NCI-H2107 (cell line): Measurements from ENCODE around the gene RFK.
"Not testable (repeated sequence)": the region's sequence is repeated elsewhere in the genome, so short reads cannot be mapped to it uniquely, and the experiment has no call there.

Source experiments
- DNase-seq: peaks from one replicate; lab custom pipeline; 2025; lab: John Stamatoyannopoulos, UW

RFK gene

GRCh38 chr9:76394195-76394959, at the start of gene RFK:
Gene RFK, minus strand, starts transcription at chr9:76394426. Its CDS starts 255 bp downstream, at chr9:76394171.
- peak; percentile 80 for DNase-seq

GRCh38 chr9:76443887-76444286, 49.7 kb upstream of the RFK start:
- no peak for DNase-seq

DNA sequence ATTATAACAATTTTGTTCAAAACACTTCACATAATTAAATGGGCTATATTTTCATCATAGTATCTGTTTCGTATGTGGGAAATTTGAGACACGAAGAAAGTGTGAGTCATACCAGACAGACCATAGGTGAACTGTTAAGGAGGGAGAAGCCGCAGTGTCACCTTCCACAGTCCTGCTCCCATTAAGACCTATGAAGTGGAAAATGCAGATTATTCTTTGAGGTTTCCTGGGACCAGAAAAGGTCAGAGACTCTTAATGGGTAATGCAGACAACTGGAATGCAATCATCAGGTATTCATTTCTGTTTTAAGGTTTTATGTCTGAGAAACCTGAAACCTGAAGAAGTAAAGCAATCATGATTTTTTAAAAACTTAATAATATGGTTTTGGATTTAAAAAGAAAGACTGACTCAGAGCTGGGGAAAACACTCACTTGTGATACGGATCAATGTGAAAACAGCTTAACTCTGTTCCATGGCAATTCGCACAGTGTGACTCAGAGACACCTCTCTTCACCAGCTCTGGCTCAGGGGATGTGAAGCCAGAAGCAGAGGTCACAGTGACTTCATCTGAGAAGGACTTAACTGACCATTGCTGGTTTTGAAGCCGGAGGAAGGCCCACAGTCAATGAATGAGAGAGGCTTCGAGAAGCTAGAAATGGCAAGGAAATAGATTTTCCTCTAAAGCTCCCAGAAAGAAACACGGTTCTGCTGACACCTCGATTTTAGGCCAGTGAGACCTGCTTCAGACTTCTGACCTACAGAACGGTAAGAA, 47.5 kb upstream of the RFK start:
- DNase-seq: no peak

GRCh38 chr9:76438841-76439588, 44.8 kb upstream of the RFK start:
- no peak for DNase-seq

- DNase-seq: not testable (repeated sequence)
These were observed 42.9 kb upstream of the RFK start for GRCh38 chr9:76437017-76437699.

DNA sequence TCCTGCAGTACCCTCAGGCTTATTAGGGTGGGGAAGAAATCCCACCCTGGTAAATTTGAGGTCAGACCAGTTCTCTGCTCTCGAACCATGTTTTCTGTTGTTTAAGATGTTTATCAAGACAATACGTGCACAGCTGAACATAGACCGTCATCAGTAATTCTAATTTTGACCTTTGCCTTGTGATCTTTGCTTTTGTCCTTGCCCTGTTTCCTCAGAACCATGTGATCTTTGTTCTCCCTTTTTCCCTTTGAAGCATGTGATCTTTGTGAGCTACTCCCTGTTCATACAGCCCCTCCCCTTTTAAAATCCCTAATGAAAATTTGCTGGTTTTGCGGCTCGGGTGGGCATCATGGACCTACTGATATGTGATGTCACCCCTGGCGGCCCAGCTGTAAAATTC, 40.7 kb upstream of the RFK start:
- not testable (repeated sequence) for DNase-seq

DNA sequence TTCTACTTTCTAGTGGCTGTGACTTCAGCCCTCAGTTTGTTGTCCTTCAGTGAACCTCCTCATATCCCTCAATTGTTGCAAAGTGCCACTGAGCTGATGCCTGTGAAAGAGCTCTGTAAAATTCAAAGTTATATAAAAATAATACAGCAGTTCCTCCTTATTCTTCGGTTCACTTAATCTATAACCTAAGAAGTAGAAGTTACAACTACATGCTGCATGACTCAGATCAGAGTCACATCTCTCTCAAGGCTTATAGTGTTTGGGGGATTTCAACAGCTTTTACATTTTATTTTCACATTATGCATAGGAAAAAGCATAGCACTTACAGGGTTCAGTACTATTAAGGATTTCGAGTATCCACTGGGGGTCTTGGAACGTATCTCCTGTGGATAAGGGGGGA, 39.6 kb upstream of the RFK start:
- no peak for DNase-seq

- DNase-seq: no peak
These were observed 39.2 kb upstream of the RFK start for GRCh38 chr9:76433406-76433805.

DNA sequence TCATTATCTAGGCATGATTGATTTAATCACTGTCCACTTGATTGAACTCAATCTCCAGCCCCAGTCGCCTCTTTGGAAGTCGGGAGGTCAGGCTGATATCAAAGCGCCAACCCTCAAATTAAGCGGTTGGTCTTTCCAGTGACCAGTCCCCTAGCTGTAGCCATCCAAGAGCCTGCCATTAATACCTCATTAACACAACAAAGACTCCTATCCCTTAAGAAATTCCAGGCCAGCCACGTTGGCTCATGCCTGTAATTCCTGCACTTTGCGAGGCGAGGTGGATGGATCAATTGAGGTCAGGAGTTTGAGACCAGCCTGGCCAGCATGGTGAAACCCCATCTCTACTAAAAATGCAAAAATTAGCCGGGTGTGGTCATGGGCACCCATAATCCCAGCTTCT, 37.4 kb upstream of the RFK start:
- DNase-seq: no peak

DNA sequence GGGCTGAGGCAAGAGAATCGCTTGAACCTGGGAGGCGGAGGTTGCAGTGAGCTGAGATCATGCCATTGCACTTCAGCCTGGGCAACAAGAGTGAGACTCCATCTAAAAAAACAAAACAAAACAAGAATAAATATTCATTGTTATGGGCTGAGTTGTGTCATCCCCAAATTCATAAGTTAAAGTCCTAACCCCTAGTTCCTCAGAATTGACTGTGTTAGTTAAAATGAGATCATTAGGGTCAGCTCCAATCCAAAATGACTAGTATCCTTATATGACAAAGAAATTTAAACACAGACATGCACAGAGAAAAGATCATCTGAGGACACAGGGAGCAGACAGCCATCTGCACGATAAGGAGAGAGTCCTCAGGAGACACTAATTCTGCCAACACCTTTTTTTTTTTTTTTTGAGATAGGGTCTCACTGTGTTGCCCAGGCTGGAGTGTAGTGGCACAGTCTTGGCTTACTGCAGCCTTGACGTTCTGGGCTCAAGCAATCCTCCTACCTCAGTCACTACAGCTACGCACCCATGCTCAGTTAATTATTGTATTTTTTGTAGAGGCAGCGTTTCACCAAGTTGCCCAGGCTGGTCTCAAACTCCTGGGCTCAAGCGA, 32.7 kb upstream of the RFK start:
- no peak for DNase-seq

DNA sequence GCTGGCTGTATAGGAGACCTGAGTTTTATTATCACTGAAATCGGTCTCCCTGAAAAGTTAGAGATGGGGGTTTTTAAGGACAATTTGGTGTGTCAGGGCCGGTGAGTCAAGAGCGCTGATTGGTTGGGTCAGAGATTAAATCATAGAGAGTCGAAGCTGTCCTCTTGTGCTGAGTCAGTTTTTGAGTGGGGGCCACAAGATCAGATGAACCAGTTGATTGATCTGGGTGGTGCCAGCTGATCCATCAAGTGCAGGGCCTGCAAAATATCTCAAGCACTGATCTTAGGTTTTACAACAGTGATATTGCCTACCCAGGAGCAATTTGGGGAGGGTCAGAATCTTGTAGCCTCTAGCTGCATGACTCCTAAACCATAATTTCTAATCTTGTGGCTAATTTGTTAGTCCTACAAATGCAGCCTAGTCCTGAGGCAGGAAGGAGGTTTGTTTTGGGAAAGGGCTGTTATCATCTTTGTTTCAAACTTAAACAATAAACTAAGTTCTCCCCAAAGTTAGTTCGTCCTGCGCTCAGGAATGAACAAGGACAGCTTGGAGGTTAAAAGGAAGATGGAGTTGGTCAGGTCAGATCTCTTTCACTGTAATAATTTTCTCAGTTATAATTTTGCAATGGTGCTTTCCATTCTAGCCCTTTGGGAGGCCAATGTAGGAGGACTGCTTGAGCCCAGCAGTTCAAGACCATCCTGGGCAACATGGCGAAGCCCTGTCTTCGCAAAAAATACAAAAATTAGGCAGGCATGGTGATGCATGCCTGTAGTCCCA, 31.6 kb upstream of the RFK start:
- no peak for DNase-seq

DNA sequence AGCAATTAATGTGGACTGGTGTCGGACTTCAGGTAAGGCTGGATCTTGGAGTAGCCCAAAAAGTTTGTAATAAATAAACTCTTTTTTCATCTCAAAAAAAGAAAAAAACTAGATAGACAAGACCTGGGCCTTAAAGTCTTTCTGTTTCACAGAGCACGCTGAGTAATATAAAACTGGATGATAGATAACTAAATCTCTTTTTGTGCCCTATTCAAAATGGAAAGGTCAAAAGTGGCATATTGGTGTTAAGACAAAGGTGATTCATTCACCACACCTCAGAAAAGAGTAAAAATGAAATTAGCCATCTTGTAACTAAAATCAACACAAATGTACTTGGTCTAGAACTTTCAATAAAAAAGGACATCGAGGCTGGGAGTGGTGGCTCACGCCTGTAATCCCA, 30.3 kb upstream of the RFK start:
- no peak for DNase-seq

GRCh38 chr9:76423216-76424177, 29.3 kb upstream of the RFK start:
- no peak for DNase-seq

GRCh38 chr9:76419782-76420380, 25.7 kb upstream of the RFK start:
- no peak for DNase-seq

- DNase-seq: no peak
These were observed 23.2 kb upstream of the RFK start for GRCh38 chr9:76417394-76417793.

GRCh38 chr9:76415731-76416130, 21.5 kb upstream of the RFK start:
- DNase-seq: no peak

DNA sequence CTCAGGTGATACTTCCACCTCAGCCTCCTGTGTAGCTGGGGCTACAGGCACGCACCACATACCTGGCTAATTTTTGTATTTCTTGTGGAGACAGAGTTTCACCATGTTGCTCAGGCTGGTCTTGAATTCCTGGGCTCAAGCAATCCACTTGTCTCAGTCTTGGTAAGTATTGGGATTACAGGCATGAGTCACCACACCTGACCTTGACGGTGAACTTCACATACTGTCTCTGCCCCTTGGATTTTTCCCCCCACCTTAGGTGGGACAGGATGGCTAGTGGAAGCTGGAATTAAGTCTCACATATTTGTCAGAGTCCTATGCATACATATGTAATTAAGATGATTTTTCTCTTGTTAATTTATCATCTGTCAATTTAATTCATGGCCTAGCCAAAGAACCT, 20.9 kb upstream of the RFK start:
- DNase-seq: no peak

- no peak for DNase-seq
These were observed 20.4 kb upstream of the RFK start for GRCh38 chr9:76414661-76415060.

- DNase-seq: no peak
These were observed 19.4 kb upstream of the RFK start for GRCh38 chr9:76413658-76414057.
